Renal cortical epithelial cell (primary cell): ENCODE data around the gene RAB6A. TPM values are rescaled to one million over a fixed set of nuclear protein-coding genes. Genes with fewer than 3 reads are reported as not detected.
"Not testable (repeated sequence)": the region's sequence is repeated elsewhere in the genome, so short reads cannot be mapped to it uniquely, and the experiment has no call there.

Experiments
- DNase-seq: peaks from one replicate; pipeline ENCODE4 v3.0.0-alpha.2; 2011; ENCODE audit warnings: low read depth
- total RNA-seq: library from RNA; depleted of rRNA; stranded (reverse); fragments of >200 nt; gene quantifications from 2 replicates; pipeline ENCODE4 v1.2.3, GENCODE V29; 2014

The RAB6A gene
- total RNA-seq, 1 donor from 2014 or later: 254 TPM

GRCh38 chr11:73726825-73727224 is 34.0 kb downstream of the RAB6A start:
- no peak for DNase-seq

- no peak for DNase-seq
Observed at GRCh38 chr11:73717136-73717535, 43.7 kb downstream of the RAB6A start.

GRCh38 chr11:73716153-73717056 is 44.5 kb downstream of the RAB6A start:
- DNase-seq: no peak

- DNase-seq: no peak
Observed at GRCh38 chr11:73715541-73715940, 45.3 kb downstream of the RAB6A start.

- no peak for DNase-seq
Observed at GRCh38 chr11:73710964-73711363, 49.9 kb downstream of the RAB6A start.

GRCh38 chr11:73705053-73705452 is 55.8 kb downstream of the RAB6A start:
- no peak for DNase-seq

GRCh38 chr11:73693899-73694525 is 66.9 kb downstream of the RAB6A start:
- no peak for DNase-seq

GRCh38 chr11:73680687-73681086 is 80.2 kb downstream of the RAB6A start:
- DNase-seq: no peak

GRCh38 chr11:73676552-73676951 is 84.3 kb downstream of the RAB6A start:
- DNase-seq: not testable (repeated sequence)

GRCh38 chr11:73671701-73672100 is 89.2 kb downstream of the RAB6A start:
- no peak for DNase-seq

- DNase-seq: no peak
Observed at GRCh38 chr11:73670808-73671207, 90.1 kb downstream of the RAB6A start.

GRCh38 chr11:73667891-73668290 is 93.0 kb downstream of the RAB6A start:
- DNase-seq: no peak

- no peak for DNase-seq
Observed at GRCh38 chr11:73664877-73665276, 96.0 kb downstream of the RAB6A start.

GRCh38 chr11:73663604-73664495 is 97.0 kb downstream of the RAB6A start:
- no peak for DNase-seq

- DNase-seq: peak; percentile 39
Observed at GRCh38 chr11:73662445-73663157, 98.3 kb downstream of the RAB6A start.

GRCh38 chr11:73661035-73661628 is 99.7 kb downstream of the RAB6A start:
- DNase-seq: peak; percentile 53

GRCh38 chr11:73660497-73661034 is 100.3 kb downstream of the RAB6A start:
- DNase-seq: no peak

GRCh38 chr11:73659961-73660360 is 100.9 kb downstream of the RAB6A start:
- DNase-seq: no peak

- DNase-seq: no peak
Observed at GRCh38 chr11:73656985-73657384, 103.9 kb downstream of the RAB6A start.

- no peak for DNase-seq
Observed at GRCh38 chr11:73655686-73656085, 105.2 kb downstream of the RAB6A start.
